ENCODE measurements around the gene ZNF202.

ZNF202 gene

DNA sequence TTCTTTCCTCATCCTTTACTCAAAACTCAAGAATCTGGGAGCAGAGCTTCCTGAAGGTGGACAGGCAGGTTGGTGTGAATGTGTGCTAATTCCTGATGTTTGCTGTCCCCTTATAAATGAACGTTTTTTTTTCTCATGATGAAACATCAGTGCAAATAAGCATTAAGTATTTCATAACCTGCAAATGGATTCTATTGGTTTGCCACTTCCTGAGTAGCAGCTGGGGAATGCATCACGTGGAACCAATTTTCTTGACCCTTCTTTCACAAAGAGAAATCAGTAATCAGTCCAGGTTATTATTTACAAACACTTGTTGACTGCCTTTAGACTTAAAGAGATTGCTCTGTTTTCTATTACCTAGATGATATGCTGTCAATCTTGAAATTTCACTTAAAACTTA, 46.9 kb downstream of the ZNF202 start:
- no peak overlapping the region for H3K4me3 ChIP-seq (ENCODE audit: control insufficient read depth, low read depth, low read length)
- DNase-seq (ENCODE audit: low read depth) = peak; percentile 28
- TF ChIP-seq, protein P1, sequence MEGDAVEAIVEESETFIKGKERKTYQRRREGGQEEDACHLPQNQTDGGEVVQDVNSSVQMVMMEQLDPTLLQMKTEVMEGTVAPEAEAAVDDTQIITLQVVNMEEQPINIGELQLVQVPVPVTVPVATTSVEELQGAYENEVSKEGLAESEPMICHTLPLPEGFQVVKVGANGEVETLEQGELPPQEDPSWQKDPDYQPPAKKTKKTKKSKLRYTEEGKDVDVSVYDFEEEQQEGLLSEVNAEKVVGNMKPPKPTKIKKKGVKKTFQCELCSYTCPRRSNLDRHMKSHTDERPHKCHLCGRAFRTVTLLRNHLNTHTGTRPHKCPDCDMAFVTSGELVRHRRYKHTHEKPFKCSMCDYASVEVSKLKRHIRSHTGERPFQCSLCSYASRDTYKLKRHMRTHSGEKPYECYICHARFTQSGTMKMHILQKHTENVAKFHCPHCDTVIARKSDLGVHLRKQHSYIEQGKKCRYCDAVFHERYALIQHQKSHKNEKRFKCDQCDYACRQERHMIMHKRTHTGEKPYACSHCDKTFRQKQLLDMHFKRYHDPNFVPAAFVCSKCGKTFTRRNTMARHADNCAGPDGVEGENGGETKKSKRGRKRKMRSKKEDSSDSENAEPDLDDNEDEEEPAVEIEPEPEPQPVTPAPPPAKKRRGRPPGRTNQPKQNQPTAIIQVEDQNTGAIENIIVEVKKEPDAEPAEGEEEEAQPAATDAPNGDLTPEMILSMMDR (conservative IDR thresholded peaks at IDR 0.05; ENCODE audit: control insufficient read depth, insufficient read depth, low read depth, low read length) = no peak

DNA sequence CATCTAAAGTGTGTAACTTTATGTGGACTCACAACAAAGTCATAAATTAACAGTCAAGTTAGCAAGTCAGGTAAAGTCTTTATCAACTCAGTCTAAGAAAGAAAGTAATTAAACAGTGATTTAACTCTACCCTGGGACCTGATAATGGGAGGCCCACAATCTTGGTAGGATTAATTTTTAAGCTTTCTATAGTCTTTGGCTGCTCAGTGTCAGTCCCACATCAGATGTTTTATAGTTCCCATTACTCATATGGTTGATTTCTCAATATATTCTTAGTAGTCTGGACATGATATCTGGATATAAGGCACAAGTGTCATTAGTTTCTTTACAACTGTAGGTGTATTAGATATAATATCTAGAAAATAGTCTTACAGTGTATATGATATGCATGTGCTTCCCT, 48.5 kb downstream of the ZNF202 start:
- no peak for DNase-seq (ENCODE audit: low read depth)
- no peak overlapping the region for H3K4me3 ChIP-seq (ENCODE audit: control insufficient read depth, low read depth, low read length)
- TF ChIP-seq, protein P1 (conservative IDR thresholded peaks at IDR 0.05; ENCODE audit: control insufficient read depth, insufficient read depth, low read depth, low read length) = no peak

DNA sequence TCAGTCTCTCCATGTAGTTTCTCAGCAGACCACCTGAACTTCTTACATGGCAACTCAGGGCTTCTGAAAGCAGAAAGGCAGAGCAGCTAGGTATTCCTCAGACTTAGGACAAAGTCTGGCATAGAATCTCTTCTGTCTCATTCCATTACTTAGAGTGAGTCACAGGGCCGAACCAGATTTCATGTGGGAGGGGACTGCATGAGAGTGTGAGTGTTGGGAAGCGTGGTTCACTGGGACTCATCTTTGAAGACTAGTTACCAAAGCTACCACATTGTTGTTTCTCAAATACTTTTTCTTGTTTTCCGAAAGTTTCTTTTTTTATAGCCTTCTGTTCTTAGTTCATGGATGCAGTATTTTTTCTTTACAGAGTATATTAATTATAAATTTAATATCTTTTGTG, 51.0 kb downstream of the ZNF202 start:
- H3K4me3 ChIP-seq (ENCODE audit: control insufficient read depth, low read depth, low read length) = no peak overlapping the region
- peak; percentile 71 for DNase-seq (ENCODE audit: low read depth)
- TF ChIP-seq, protein P1 (conservative IDR thresholded peaks at IDR 0.05; ENCODE audit: control insufficient read depth, insufficient read depth, low read depth, low read length) = no peak

DNA sequence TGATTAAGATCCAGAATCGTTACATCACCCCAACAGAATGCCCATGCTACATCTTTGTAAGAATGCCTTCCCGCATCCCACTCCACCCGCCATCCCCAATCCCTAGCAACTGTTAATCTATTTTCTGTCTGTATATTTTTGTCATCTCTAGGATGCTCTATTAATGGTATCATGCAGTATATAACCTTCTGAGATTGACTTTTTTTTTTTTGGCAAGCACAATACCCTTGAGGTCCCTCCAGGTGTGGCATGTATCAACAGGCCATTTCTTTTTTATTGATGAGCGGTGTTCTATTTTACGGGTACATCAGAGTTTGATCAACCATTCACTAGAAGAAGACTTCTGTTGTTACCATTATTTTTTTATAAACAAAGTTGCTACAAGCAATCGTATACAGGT, 56.9 kb downstream of the ZNF202 start:
- TF ChIP-seq, protein P1 (conservative IDR thresholded peaks at IDR 0.05; ENCODE audit: control insufficient read depth, insufficient read depth, low read depth, low read length) = no peak
- DNase-seq (ENCODE audit: low read depth) = no peak
- no peak overlapping the region for H3K4me3 ChIP-seq (ENCODE audit: control insufficient read depth, low read depth, low read length)

DNA sequence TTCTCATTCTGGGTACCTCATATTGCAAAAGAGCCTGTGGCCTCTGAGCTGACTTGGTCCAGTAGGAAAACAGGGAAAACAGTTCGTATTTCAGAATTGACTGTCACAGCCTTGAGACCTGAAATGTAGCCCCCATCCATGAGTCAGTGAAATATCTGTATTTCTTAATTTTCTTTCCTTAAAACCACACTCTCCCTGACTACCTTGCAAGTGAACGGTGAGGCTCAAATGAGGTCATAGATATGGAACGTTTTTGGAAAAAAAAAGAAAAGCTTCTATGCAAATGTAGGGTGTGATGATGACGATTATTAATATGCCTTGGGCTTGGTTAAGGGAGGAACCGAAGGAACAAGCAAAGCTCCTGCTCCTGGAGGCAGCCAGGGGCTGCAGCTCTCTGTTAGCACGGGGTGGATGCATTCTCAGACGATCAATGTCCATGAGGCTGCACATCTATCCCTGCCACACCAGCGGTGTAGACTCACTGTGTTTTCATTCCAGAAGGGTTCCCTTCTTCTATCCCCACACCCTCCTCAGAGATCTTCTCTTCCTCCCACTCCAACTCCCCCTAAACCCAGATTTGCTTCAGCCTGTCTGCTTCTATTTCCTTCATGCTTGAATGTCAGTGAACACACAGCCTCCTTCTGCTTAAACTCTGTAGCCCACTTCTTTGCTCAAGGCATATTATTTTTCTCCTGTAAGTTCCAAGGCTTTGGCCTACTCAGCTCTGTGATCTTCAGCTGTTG, 57.9 kb downstream of the ZNF202 start:
- DNase-seq (ENCODE audit: low read depth) = no peak
- TF ChIP-seq, protein P1 (conservative IDR thresholded peaks at IDR 0.05; ENCODE audit: control insufficient read depth, insufficient read depth, low read depth, low read length) = no peak
- no peak overlapping the region for H3K4me3 ChIP-seq (ENCODE audit: control insufficient read depth, low read depth, low read length)

DNA sequence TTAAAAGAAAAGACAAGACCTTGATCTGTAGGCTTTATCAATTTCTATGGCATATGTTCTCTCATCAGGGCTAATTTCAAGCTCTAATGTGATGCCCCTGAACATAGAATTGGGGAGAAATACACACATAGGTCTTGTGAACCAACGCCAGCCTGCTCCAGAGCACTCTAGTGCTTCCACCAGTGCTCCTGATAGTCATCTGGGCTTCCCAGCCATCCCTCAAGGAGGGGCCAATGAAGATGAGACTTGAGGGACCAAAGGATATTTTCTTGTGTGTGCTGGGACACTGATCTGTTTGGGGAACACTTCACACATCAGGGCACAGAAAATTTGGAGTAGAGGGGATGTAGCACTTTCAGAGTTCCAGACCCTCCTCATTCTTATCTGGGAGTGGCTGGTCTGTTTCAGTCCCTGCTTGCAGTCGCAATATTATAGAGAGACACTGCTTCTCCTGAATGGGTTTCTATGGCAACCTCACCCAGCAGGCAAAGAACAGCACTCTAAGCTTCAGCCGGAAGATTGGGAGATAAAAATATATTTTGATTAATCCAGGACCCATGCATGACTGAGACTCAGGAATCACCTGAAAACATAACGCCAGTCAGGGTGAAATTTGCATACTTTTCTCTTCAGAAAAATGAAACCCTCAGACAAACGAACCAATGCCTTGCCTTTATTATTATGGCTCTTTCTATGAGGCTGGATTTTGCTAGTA, 58.6 kb downstream of the ZNF202 start:
- TF ChIP-seq, protein P1 (conservative IDR thresholded peaks at IDR 0.05; ENCODE audit: control insufficient read depth, insufficient read depth, low read depth, low read length) = no peak

More for the DNA sequence above, 58.6 kb downstream of the ZNF202 start:
- no peak for DNase-seq (ENCODE audit: low read depth)
- H3K4me3 ChIP-seq (ENCODE audit: control insufficient read depth, low read depth, low read length) = no peak overlapping the region

All from fibroblast of mammary gland (primary cell).